Heart right ventricle (tissue), 16 donors: ENCODE measurements around the gene IDH2. TPM values are rescaled to one million over a fixed set of nuclear protein-coding genes. Genes with fewer than 3 reads are reported as not detected.

ENCODE experiments used
- ATAC-seq, 8 donors: fragments of 200-7000 bp; cut with Tn5 transposase; one replicate each; pipeline ENCODE4 v1.9.1; 2020; ENCODE audit warnings: mild to moderate bottlenecking in 8 of 8, moderate library complexity in 8 of 8, moderate number of reproducible peaks in 1 of 8
- DNase-seq, 2 donors: peaks; one replicate each; pipeline ENCODE4 v3.0.0-alpha.2; 2020
- H3K27ac ChIP-seq, 10 donors: fragments of 200-600 bp; sonication (generic) in 2 of 10; one replicate each; pipeline versions ENCODE4 v1.5.0 to v1.8.0; 2020 to 2022; ENCODE audit warnings: mild to moderate bottlenecking in 3 of 10
- H3K27me3 ChIP-seq, 7 donors: fragments of 200-600 bp; one replicate each; pipeline ENCODE4 v1.8.0; 2021 to 2022; ENCODE audit warnings: mild to moderate bottlenecking in 2 of 7
- H3K36me3 ChIP-seq, 9 donors: fragments of 200-600 bp; sonication (generic) in 1 of 9; one replicate each; pipeline versions ENCODE4 v1.5.0 to v1.8.0; 2020 to 2022; ENCODE audit warnings: mild to moderate bottlenecking in 2 of 9
- H3K4me1 ChIP-seq, 9 donors: fragments of 200-600 bp; sonication (generic) in 1 of 9; one replicate each; pipeline versions ENCODE4 v1.5.0 to v1.8.0; 2020 to 2022; ENCODE audit warnings: mild to moderate bottlenecking in 4 of 9
- H3K4me3 ChIP-seq, 10 donors: fragments of 200-600 bp; sonication (generic) in 2 of 10; one replicate each; pipeline versions ENCODE4 v1.5.0 to v1.8.0; 2020 to 2022; ENCODE audit warnings: mild to moderate bottlenecking in 7 of 10, moderate library complexity in 2 of 10
- H3K9me3 ChIP-seq, 11 donors: fragments of 200-600 bp in 10 of 11; sonication (generic) in 2 of 11; one replicate each; pipeline versions ENCODE4 v1.5.0 to v1.8.0; 2013 to 2022; ENCODE audit warnings: mild to moderate bottlenecking in 2 of 11, control low read depth in 1 of 11, moderate library complexity in 1 of 11
- CTCF ChIP-seq, 9 donors: fragments of 200-600 bp; sonication (generic) in 2 of 9; IDR thresholded peaks; one replicate each; pipeline versions ENCODE4 v1.5.0 to v1.8.0; 2021 to 2022; ENCODE audit warnings: antibody characterized with exemption in 9 of 9, mild to moderate bottlenecking in 5 of 9, moderate library complexity in 1 of 9
- WGBS, 2 donors: extraction: QIAGEN DNeasy Blood & Tissue Kit; methylation state at CpG; one replicate each; pipeline ENCODE4 v1.1.7; 2013; ENCODE audit warnings: inconsistent platforms in 1 of 2; 5-methylcytosine and 5-hydroxymethylcytosine counted together
- intact Hi-C, 10 donors: fragments of 100-400 bp; cut with DNase I; formaldehyde crosslinking; loops; one replicate each; pipeline versions ENCODE4 v1.11.1 to v1.14.2; 2022
- polyA plus RNA-seq, 2 donors: library from polyadenylated mRNA; stranded (reverse); fragments of 200-250 nt; gene quantifications; one replicate each; pipeline ENCODE4 v1.2.3, GENCODE V29; 2013
- total RNA-seq, 10 donors: library from RNA; stranded (reverse); fragmentation: NEBNext Ultra II Directional in 3 of 10; extraction: Animal tissue kit (Norgen Biotek cat#: 25700) in 3 of 10; gene quantifications; one replicate each; pipeline versions ENCODE4 v1.2.1 to v1.2.4, GENCODE V29; 2021 to 2023
- donor health status: Arrhythmogenic right ventricular cardiomyopathy.
- donor health status: ischemic (EF 13 %, LVEDD 7.1; RV severe dilation, severe dysfunction).
- donor health status: healthy with polysubstance abuse.
- donor health status: DM: no; HTN: yes; CAD: no.
- donor health status: DM: no; HTN: no; CAD: no.
- donor health status: ischemic (EF 25% LVEDD 6.9; RV normal size, moderate dysfunction).
- donor health status: ischemic (EF 25% LVEDD 5.7; RV mildly dilated, moderate dysfunction).
- donor health status: healthy.
- donor health status: DM: yes; HTN: yes; CAD: no.
- donor health status: Ischemic cardiomyopathy.
- donor health status: ischemic (EF 35%, LVEDD 5.7; RV mildly dilated, moderate dysfunction).
- donor health status: nonischemic (EF 11% LVEDD 7.7; RV severe dilation, severe dysfunction).
- donor health status: DM: yes; HTN: yes; CAD: no.
- donor health status: PGD.
- donor health status: ischemic (EF 29% LVEDD 5.4; RV normal size, mild dysfunction).
- donor health status: nonischemic (EF 23%, LVEDD 6.1; RV moderate dilation, normal function).

The IDH2 gene
- total and polyA plus RNA-seq, 12 donors, result 279 to 1,135 (median 923) TPM

- DNase-seq (no peak), ATAC-seq (peak in 3 of 8 donors; percentile 2 to 25 (median 7))
- 86 to 89% methylated on average over 28 of the region's 28 CpGs for WGBS, 2 donors
- Histone ChIP-seq H3K4me3 (no peak overlapping the region), H3K4me1 (peaks cover 0 to 10% (median 0%) of the 10 kb centered on the region in 9 donors), H3K27me3 (no peaks in the 10 kb centered on the region), H3K36me3 (peaks cover 0 to 98% (median 18%) of the 10 kb centered on the region in 9 donors), H3K9me3 (no peaks in the 10 kb centered on the region), H3K27ac (no peak overlapping the region)
- intact Hi-C loops, result loop anchor here in 8 of 10 donors (5.0 to 10.0 kb wide), 4 partner anchors 175 to 325 kb away; partner anchors contain the start of gene MESP1 (in 4 of the 8)
- no peak for TF ChIP-seq CTCF (IDR thresholded peaks at IDR 0.05)
Measured at GRCh38 chr15:90079619-90080457, 22.4 kb downstream of the IDH2 start.

GRCh38 chr15:90078965-90079364, 23.3 kb downstream of the IDH2 start:
- Histone ChIP-seq H3K36me3 (peaks cover 0 to 98% (median 9%) of the 10 kb centered on the region in 9 donors), H3K27ac (no peak overlapping the region), H3K27me3 (no peaks in the 10 kb centered on the region), H3K9me3 (no peaks in the 10 kb centered on the region), H3K4me3 (no peak overlapping the region), H3K4me1 (peaks cover 0 to 12% (median 0%) of the 10 kb centered on the region in 9 donors)
- WGBS, 2 donors, result 90 to 93% methylated on average over 7 of the region's 7 CpGs
- TF ChIP-seq CTCF (IDR thresholded peaks at IDR 0.05), result no peak
- no peak for ATAC-seq
- DNase-seq, result no peak
- intact Hi-C loops, result loop anchor here in 5 of 10 donors (5.0 to 10.0 kb wide), 4 partner anchors 174 to 324 kb away; partner anchors contain the start of gene MESP1 (in 1 of the 5)

GRCh38 chr15:90076716-90077115, 25.6 kb downstream of the IDH2 start:
- Histone ChIP-seq H3K4me3 (no peak overlapping the region), H3K4me1 (peaks cover 0 to 9% (median 0%) of the 10 kb centered on the region in 9 donors), H3K27me3 (no peaks in the 10 kb centered on the region), H3K9me3 (no peaks in the 10 kb centered on the region), H3K36me3 (peaks cover 0 to 98% (median 0%) of the 10 kb centered on the region in 9 donors), H3K27ac (no peak overlapping the region)
- ATAC-seq (no peak), DNase-seq (no peak)
- intact Hi-C loops, result loop anchor here in 5 of 10 donors (5.0 to 10.0 kb wide), 4 partner anchors 172 to 322 kb away; partner anchors contain the start of gene MESP1 (in 1 of the 5)
- TF ChIP-seq CTCF (IDR thresholded peaks at IDR 0.05), result no peak
- WGBS, 2 donors, result 78 to 81% methylated on average over 6 of the region's 6 CpGs

- Histone ChIP-seq H3K27me3 (no peaks in the 10 kb centered on the region), H3K4me3 (no peak overlapping the region), H3K27ac (peak overlapping the region in 1 of 10 donors; percentile 41), H3K4me1 (peaks cover 0 to 18% (median 5%) of the 10 kb centered on the region in 9 donors), H3K9me3 (no peaks in the 10 kb centered on the region), H3K36me3 (peaks cover 0 to 90% (median 0%) of the 10 kb centered on the region in 9 donors)
- no peak for DNase-seq
- ATAC-seq, result no peak
- intact Hi-C loops, result loop anchor here in 5 of 10 donors (5.0 to 10.0 kb wide), 4 partner anchors 171 to 321 kb away; partner anchors contain the start of gene MESP1 (in 1 of the 5)
- WGBS, 2 donors, result 74 to 78% methylated on average over 13 of the region's 13 CpGs
- no peak for TF ChIP-seq CTCF (IDR thresholded peaks at IDR 0.05)
Measured at GRCh38 chr15:90075420-90076289, 26.6 kb downstream of the IDH2 start.
